ENCODE measurements around the gene FHL5. TPM values are rescaled to one million over a fixed set of nuclear protein-coding genes. Genes with fewer than 3 reads are reported as not detected.
"Not testable (repeated sequence)": the region's sequence is repeated elsewhere in the genome, so short reads cannot be mapped to it uniquely, and the experiment has no call there.

The FHL5 gene
- polyA plus RNA-seq, 1 donor from 2014 or later = not detected

GRCh38 chr6:96547654-96548053 is 15.3 kb upstream of the FHL5 start:
- Histone ChIP-seq H3K4me2 (ENCODE audit: low read length) (no peak overlapping the region), H3K36me3 (ENCODE audit: insufficient read depth, low read length) (peaks cover 12% of the 10 kb centered on the region), H3K4me3 (ENCODE audit: low read length) (no peak overlapping the region), H3K79me2 (replicated peaks; ENCODE audit: insufficient read depth, low read length) (no peaks in the 10 kb centered on the region), H3K9me2 (ENCODE audit: insufficient read depth, low read length) (no peaks in the 10 kb centered on the region), H4K20me1 (ENCODE audit: insufficient read depth) (no peaks in the 10 kb centered on the region), H3F3A (ENCODE audit: insufficient read depth, low read length, poor library complexity, severe bottlenecking) (no peaks in the 10 kb centered on the region), H3K9ac (ENCODE audit: low read length) (no peak overlapping the region), H3K27me3 (ENCODE audit: insufficient read depth, low read depth, low read length) (no peaks in the 10 kb centered on the region), H3K9me3 (ENCODE audit: low read length) (peaks cover 4% of the 10 kb centered on the region), H2AFZ (ENCODE audit: low read depth, low read length) (no peak overlapping the region), H3K27ac (ENCODE audit: low read length) (no peak overlapping the region)
- TF ChIP-seq, protein P1, sequence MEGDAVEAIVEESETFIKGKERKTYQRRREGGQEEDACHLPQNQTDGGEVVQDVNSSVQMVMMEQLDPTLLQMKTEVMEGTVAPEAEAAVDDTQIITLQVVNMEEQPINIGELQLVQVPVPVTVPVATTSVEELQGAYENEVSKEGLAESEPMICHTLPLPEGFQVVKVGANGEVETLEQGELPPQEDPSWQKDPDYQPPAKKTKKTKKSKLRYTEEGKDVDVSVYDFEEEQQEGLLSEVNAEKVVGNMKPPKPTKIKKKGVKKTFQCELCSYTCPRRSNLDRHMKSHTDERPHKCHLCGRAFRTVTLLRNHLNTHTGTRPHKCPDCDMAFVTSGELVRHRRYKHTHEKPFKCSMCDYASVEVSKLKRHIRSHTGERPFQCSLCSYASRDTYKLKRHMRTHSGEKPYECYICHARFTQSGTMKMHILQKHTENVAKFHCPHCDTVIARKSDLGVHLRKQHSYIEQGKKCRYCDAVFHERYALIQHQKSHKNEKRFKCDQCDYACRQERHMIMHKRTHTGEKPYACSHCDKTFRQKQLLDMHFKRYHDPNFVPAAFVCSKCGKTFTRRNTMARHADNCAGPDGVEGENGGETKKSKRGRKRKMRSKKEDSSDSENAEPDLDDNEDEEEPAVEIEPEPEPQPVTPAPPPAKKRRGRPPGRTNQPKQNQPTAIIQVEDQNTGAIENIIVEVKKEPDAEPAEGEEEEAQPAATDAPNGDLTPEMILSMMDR (IDR thresholded peaks at IDR 0.05; ENCODE audit: poor library complexity, severe bottlenecking) = no peak
- no peak for TF ChIP-seq RAD21 (conservative IDR thresholded peaks at IDR 0.05)
- TF ChIP-seq POLR2AphosphoS5 (IDR thresholded peaks at IDR 0.05) = no peak
- TF ChIP-seq, protein P2, sequence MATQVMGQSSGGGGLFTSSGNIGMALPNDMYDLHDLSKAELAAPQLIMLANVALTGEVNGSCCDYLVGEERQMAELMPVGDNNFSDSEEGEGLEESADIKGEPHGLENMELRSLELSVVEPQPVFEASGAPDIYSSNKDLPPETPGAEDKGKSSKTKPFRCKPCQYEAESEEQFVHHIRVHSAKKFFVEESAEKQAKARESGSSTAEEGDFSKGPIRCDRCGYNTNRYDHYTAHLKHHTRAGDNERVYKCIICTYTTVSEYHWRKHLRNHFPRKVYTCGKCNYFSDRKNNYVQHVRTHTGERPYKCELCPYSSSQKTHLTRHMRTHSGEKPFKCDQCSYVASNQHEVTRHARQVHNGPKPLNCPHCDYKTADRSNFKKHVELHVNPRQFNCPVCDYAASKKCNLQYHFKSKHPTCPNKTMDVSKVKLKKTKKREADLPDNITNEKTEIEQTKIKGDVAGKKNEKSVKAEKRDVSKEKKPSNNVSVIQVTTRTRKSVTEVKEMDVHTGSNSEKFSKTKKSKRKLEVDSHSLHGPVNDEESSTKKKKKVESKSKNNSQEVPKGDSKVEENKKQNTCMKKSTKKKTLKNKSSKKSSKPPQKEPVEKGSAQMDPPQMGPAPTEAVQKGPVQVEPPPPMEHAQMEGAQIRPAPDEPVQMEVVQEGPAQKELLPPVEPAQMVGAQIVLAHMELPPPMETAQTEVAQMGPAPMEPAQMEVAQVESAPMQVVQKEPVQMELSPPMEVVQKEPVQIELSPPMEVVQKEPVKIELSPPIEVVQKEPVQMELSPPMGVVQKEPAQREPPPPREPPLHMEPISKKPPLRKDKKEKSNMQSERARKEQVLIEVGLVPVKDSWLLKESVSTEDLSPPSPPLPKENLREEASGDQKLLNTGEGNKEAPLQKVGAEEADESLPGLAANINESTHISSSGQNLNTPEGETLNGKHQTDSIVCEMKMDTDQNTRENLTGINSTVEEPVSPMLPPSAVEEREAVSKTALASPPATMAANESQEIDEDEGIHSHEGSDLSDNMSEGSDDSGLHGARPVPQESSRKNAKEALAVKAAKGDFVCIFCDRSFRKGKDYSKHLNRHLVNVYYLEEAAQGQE (IDR thresholded peaks at IDR 0.05; ENCODE audit: borderline replicate concordance) = no peak
- TF ChIP-seq EZH2 (IDR thresholded peaks at IDR 0.05; ENCODE audit: borderline replicate concordance, insufficient read depth, low read length, poor library complexity, severe bottlenecking) = no peak
- TF ChIP-seq SMC3 (conservative IDR thresholded peaks at IDR 0.05; ENCODE audit: poor library complexity) = no peak
- TF ChIP-seq MXI1 (conservative IDR thresholded peaks at IDR 0.05; ENCODE audit: poor library complexity, severe bottlenecking) = no peak
- no peak for TF ChIP-seq TAF1 (IDR thresholded peaks at IDR 0.05; ENCODE audit: low read depth)
- no peak for TF ChIP-seq EP300 (conservative IDR thresholded peaks at IDR 0.05; ENCODE audit: poor library complexity, severe bottlenecking)

- Histone ChIP-seq H3K79me2 (replicated peaks; ENCODE audit: insufficient read depth, low read length) (no peaks in the 10 kb centered on the region), H3K9me3 (ENCODE audit: low read length) (no peaks in the 10 kb centered on the region), H3K4me3 (ENCODE audit: low read length) (no peak overlapping the region), H3K4me2 (ENCODE audit: low read length) (no peak overlapping the region), H3F3A (ENCODE audit: insufficient read depth, low read length, poor library complexity, severe bottlenecking) (no peaks in the 10 kb centered on the region), H4K20me1 (ENCODE audit: insufficient read depth) (no peaks in the 10 kb centered on the region), H3K27ac (ENCODE audit: low read length) (no peak overlapping the region), H3K27me3 (ENCODE audit: insufficient read depth, low read depth, low read length) (no peaks in the 10 kb centered on the region), H2AFZ (ENCODE audit: low read depth, low read length) (no peak overlapping the region), H3K9me2 (ENCODE audit: insufficient read depth, low read length) (no peaks in the 10 kb centered on the region), H3K9ac (ENCODE audit: low read length) (no peak overlapping the region), H3K36me3 (ENCODE audit: insufficient read depth, low read length) (peaks cover 12% of the 10 kb centered on the region)
- TF ChIP-seq RAD21 (conservative IDR thresholded peaks at IDR 0.05) (no peak), SMC3 (conservative IDR thresholded peaks at IDR 0.05; ENCODE audit: poor library complexity) (no peak), EP300 (conservative IDR thresholded peaks at IDR 0.05; ENCODE audit: poor library complexity, severe bottlenecking) (no peak), TAF1 (IDR thresholded peaks at IDR 0.05; ENCODE audit: low read depth) (no peak), EZH2 (IDR thresholded peaks at IDR 0.05; ENCODE audit: borderline replicate concordance, insufficient read depth, low read length, poor library complexity, severe bottlenecking) (no peak)
- TF ChIP-seq, protein P2 (IDR thresholded peaks at IDR 0.05; ENCODE audit: borderline replicate concordance) = no peak
- TF ChIP-seq, protein P1 (IDR thresholded peaks at IDR 0.05; ENCODE audit: poor library complexity, severe bottlenecking) = no peak
Observed at GRCh38 chr6:96554558-96554957, 8.4 kb upstream of the FHL5 start.

- not testable (repeated sequence) for H4K20me1 ChIP-seq (ENCODE audit: insufficient read depth); H3F3A ChIP-seq (ENCODE audit: insufficient read depth, low read length, poor library complexity, severe bottlenecking); H3K36me3 ChIP-seq (ENCODE audit: insufficient read depth, low read length); H3K9me2 ChIP-seq (ENCODE audit: insufficient read depth, low read length); H3K27me3 ChIP-seq (ENCODE audit: insufficient read depth, low read depth, low read length); H3K4me2 ChIP-seq (ENCODE audit: low read length); H3K9ac ChIP-seq (ENCODE audit: low read length); H2AFZ ChIP-seq (ENCODE audit: low read depth, low read length); H3K4me3 ChIP-seq (ENCODE audit: low read length); H3K79me2 ChIP-seq (replicated peaks; ENCODE audit: insufficient read depth, low read length); H3K27ac ChIP-seq (ENCODE audit: low read length); H3K9me3 ChIP-seq (ENCODE audit: low read length)
Observed at GRCh38 chr6:96559740-96560139, 3.2 kb upstream of the FHL5 start.

Measured in neural cell (in vitro differentiated cells).